Astrocyte of the spinal cord (primary cell): ENCODE results near the gene WNK2.
"Not testable (repeated sequence)": the region's sequence is repeated elsewhere in the genome, so short reads cannot be mapped to it uniquely, and the experiment has no call there.

Experiments used
- DNase-seq: peaks from one replicate; pipeline ENCODE4 v3.0.0; 2011; ENCODE audit warnings: low read depth, low spot score
- H3K4me3 ChIP-seq: 2 replicates; pipeline ENCODE4 v1.5.1; 2011; ENCODE audit warnings: low read depth, mild to moderate bottlenecking, low read length, moderate library complexity
- CTCF ChIP-seq: IDR thresholded peaks from 2 replicates; pipeline ENCODE4 v1.5.1; 2012; ENCODE audit warnings: low read depth, mild to moderate bottlenecking, low read length, inconsistent platforms
- in situ Hi-C: cut with HindIII; loops from 2 replicates; pipeline ENCODE4 v1.10.0; 2017; ENCODE audit warnings: low sequenced_read_pairs

WNK2 gene

GRCh38 chr9:93319301-93319991, 135.5 kb downstream of the WNK2 start:
- no peak for DNase-seq
- in situ Hi-C loops = no loop called here
- H3K4me3 ChIP-seq = no peak overlapping the region
- TF ChIP-seq CTCF = no peak

- DNase-seq = no peak
- in situ Hi-C loops = no loop called here
- H3K4me3 ChIP-seq = no peak overlapping the region
- TF ChIP-seq CTCF = no peak
Observed at GRCh38 chr9:93319992-93320500, 136.1 kb downstream of the WNK2 start.

- in situ Hi-C loops = no loop called here
- TF ChIP-seq CTCF = no peak
- DNase-seq = no peak
- no peak overlapping the region for H3K4me3 ChIP-seq
Observed at GRCh38 chr9:93320591-93321219, 136.8 kb downstream of the WNK2 start.

- DNase-seq = no peak
- TF ChIP-seq CTCF = no peak
- H3K4me3 ChIP-seq = no peak overlapping the region
- in situ Hi-C loops = no loop called here
Observed at GRCh38 chr9:93321220-93321610, 137.3 kb downstream of the WNK2 start.

- H3K4me3 ChIP-seq, in situ Hi-C loops, DNase-seq: not testable (repeated sequence)
Observed at GRCh38 chr9:93323446-93323954, 139.6 kb downstream of the WNK2 start.

- in situ Hi-C loops = no loop called here
- DNase-seq = no peak
- H3K4me3 ChIP-seq = no peak overlapping the region
- no peak for TF ChIP-seq CTCF
Observed at GRCh38 chr9:93324191-93324834, 140.4 kb downstream of the WNK2 start.
